HepG2 (cell line): ENCODE data around the gene ANKUB1. TPM values are rescaled to one million over a fixed set of nuclear protein-coding genes. Genes with fewer than 3 reads are reported as not detected.
A peak's percentile ranks its signal among the peaks of the same experiment; 100 is the strongest.

Experiments used
- CTCF ChIP-seq: sonication (generic); formaldehyde crosslinking; IDR thresholded peaks from 2 replicates; pipeline ENCODE4 v1.5.0; 2020; ENCODE audit warnings: mild to moderate bottlenecking, missing genetic modification reagents, moderate library complexity
- ELF4 ChIP-seq: sonication (generic); formaldehyde crosslinking; IDR thresholded peaks from 2 replicates; pipeline ENCODE4 v1.5.0; 2020; ENCODE audit warnings: missing genetic modification reagents, mild to moderate bottlenecking, moderate library complexity, borderline replicate concordance
- FOXA1 ChIP-seq, 2 experiments: fragments of 450-650 bp in 1 of 2; sonication (generic) in 1 of 2; formaldehyde crosslinking in 1 of 2; IDR thresholded peaks; 2 replicates each; pipeline versions ENCODE4 v1.4.0 to v1.6.1; 2016 to 2020; ENCODE audit warnings: missing genetic modification reagents in 1 of 2
- FOXM1 ChIP-seq: sonication (generic); formaldehyde crosslinking; IDR thresholded peaks from 2 replicates; pipeline ENCODE4 v1.5.0; 2020; ENCODE audit warnings: missing genetic modification reagents
- FOXO1 ChIP-seq: sonication (generic); formaldehyde crosslinking; IDR thresholded peaks from 2 replicates; pipeline ENCODE4 v1.4.0; 2020; ENCODE audit warnings: missing genetic modification reagents
- IRX3 ChIP-seq: sonication (generic); formaldehyde crosslinking; IDR thresholded peaks from 2 replicates; pipeline ENCODE4 v1.8.1; 2023; ENCODE audit warnings: mild to moderate bottlenecking, low read depth, missing genetic modification reagents, borderline replicate concordance
- KDM6A ChIP-seq: IDR thresholded peaks from 2 replicates; pipeline ENCODE4 v1.6.1; 2016; ENCODE audit warnings: low read depth
- MEF2D ChIP-seq: sonication (generic); formaldehyde crosslinking; IDR thresholded peaks from 2 replicates; pipeline ENCODE4 v1.5.1; 2020; ENCODE audit warnings: mild to moderate bottlenecking, missing genetic modification reagents
- MYC ChIP-seq: sonication (generic); formaldehyde crosslinking; IDR thresholded peaks from 2 replicates; pipeline ENCODE4 v1.9.0; 2021; ENCODE audit warnings: missing genetic modification reagents, borderline replicate concordance
- NFYC ChIP-seq: IDR thresholded peaks from 2 replicates; pipeline ENCODE4 v1.6.1; 2016; ENCODE audit warnings: missing genetic modification reagents, missing compliant biosample characterization
- RBM39 ChIP-seq: fragments of 200-400 bp; formaldehyde crosslinking; IDR thresholded peaks from one replicate; pipeline ENCODE4 v1.6.1; 2018; ENCODE audit warnings: antibody characterized with exemption, mild to moderate bottlenecking, low read depth, low read length; ENCODE audit not compliant: poor library complexity, severe bottlenecking
- TMF1 ChIP-seq: sonication (generic); formaldehyde crosslinking; IDR thresholded peaks from 2 replicates; pipeline ENCODE4 v1.8.1; 2022; ENCODE audit warnings: low read depth, missing genetic modification reagents
- ZBED4 ChIP-seq: sonication (generic); formaldehyde crosslinking; IDR thresholded peaks from 2 replicates; pipeline ENCODE4 v1.4.0; 2020; ENCODE audit warnings: missing genetic modification reagents, borderline replicate concordance
- polyA plus RNA-seq, 8 experiments: library from polyadenylated mRNA; depleted of rRNA in 3 of 8; stranded (reverse) in 7 of 8; unstranded in 1 of 8; fragments of >200 nt; fragmentation: Illumina TruSeq in 4 of 8; extraction: Trizol in 4 of 8; gene quantifications; 2 replicates each; pipeline versions ENCODE4 v1.2.1 to v1.2.3, GENCODE V29; 2011 to 2016; ENCODE audit warnings: low read depth in 4 of 8, missing spikeins in 1 of 8, mixed read lengths in 1 of 8; ENCODE audit not compliant: insufficient read depth in 1 of 8
- total RNA-seq, 5 experiments: library from RNA; depleted of rRNA; stranded (reverse); fragments of >200 nt; fragmentation: Illumina TruSeq; extraction: Trizol; gene quantifications; 2 replicates each; pipeline ENCODE4 v1.2.3, GENCODE V29; 2016; ENCODE audit warnings: low read depth in 1 of 5
- TF ChIP-seq, protein P1 (sequence below): sonication (generic); formaldehyde crosslinking; IDR thresholded peaks from 2 replicates; pipeline ENCODE4 v1.4.0; 2020; ENCODE audit warnings: mild to moderate bottlenecking, low read depth, missing genetic modification reagents
- TF ChIP-seq, protein P2 (sequence below): sonication (generic); formaldehyde crosslinking; IDR thresholded peaks from 2 replicates; pipeline ENCODE4 v1.5.1; 2020; ENCODE audit warnings: missing genetic modification reagents, mild to moderate bottlenecking, borderline replicate concordance
- TF ChIP-seq, protein P3 (sequence below): IDR thresholded peaks from 2 replicates; pipeline ENCODE4 v1.6.1; 2016; ENCODE audit warnings: low read depth, control low read depth
- TF ChIP-seq, protein P4 (sequence below): sonication (generic); formaldehyde crosslinking; IDR thresholded peaks from 2 replicates; pipeline ENCODE4 v1.4.0; 2020; ENCODE audit warnings: missing genetic modification reagents

ANKUB1 gene
- total and polyA plus RNA-seq, 2 of the 13 experiments (the other 11 are each of a cell fraction or from before 2014, with no cell fraction given): not detected

GRCh38 chr3:149752051-149752787 lies 40.1 kb downstream of the ANKUB1 start, which contains the start of gene COMMD2 (continued):
- 0 out of 2 replicates have a peak, but pooled peaks have one; percentile 55 for TF ChIP-seq IRX3 (CRISPR knock-in tag)
- TF ChIP-seq, protein P1, sequence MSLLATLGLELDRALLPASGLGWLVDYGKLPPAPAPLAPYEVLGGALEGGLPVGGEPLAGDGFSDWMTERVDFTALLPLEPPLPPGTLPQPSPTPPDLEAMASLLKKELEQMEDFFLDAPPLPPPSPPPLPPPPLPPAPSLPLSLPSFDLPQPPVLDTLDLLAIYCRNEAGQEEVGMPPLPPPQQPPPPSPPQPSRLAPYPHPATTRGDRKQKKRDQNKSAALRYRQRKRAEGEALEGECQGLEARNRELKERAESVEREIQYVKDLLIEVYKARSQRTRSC (CRISPR knock-in tag): no peak
- peak; percentile 50 for TF ChIP-seq RBM39
- TF ChIP-seq MEF2D (CRISPR knock-in tag): peak; percentile 77; the same call in 1 of the 2 replicates
- TF ChIP-seq TMF1: peak; percentile 86
- TF ChIP-seq ZBED4 (CRISPR knock-in tag): peak; percentile 45; the same call in 1 of the 2 replicates
- TF ChIP-seq, protein P2, sequence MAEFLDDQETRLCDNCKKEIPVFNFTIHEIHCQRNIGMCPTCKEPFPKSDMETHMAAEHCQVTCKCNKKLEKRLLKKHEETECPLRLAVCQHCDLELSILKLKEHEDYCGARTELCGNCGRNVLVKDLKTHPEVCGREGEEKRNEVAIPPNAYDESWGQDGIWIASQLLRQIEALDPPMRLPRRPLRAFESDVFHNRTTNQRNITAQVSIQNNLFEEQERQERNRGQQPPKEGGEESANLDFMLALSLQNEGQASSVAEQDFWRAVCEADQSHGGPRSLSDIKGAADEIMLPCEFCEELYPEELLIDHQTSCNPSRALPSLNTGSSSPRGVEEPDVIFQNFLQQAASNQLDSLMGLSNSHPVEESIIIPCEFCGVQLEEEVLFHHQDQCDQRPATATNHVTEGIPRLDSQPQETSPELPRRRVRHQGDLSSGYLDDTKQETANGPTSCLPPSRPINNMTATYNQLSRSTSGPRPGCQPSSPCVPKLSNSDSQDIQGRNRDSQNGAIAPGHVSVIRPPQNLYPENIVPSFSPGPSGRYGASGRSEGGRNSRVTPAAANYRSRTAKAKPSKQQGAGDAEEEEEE (CRISPR knock-in tag): no peak
- TF ChIP-seq FOXM1: no peak
- peak; percentile 39; the same call in 1 of the 2 replicates for TF ChIP-seq ELF4 (CRISPR knock-in tag)
- TF ChIP-seq FOXO1 (CRISPR knock-in tag): peak; percentile 76
- TF ChIP-seq NFYC (CRISPR knock-in tag): peak; percentile 31; the same call in 1 of the 2 replicates
- no peak for TF ChIP-seq FOXA1 (IDR thresholded peaks at IDR 0.05)
- peak; percentile 60 for TF ChIP-seq FOXA1 (CRISPR knock-in tag; IDR thresholded peaks at IDR 0.05)
- TF ChIP-seq MYC (CRISPR knock-in tag): peak; percentile 81; the same call in 1 of the 2 replicates
- no peak for TF ChIP-seq KDM6A (CRISPR knock-in tag)
- peak; percentile 70 for TF ChIP-seq CTCF
- TF ChIP-seq, protein P3, sequence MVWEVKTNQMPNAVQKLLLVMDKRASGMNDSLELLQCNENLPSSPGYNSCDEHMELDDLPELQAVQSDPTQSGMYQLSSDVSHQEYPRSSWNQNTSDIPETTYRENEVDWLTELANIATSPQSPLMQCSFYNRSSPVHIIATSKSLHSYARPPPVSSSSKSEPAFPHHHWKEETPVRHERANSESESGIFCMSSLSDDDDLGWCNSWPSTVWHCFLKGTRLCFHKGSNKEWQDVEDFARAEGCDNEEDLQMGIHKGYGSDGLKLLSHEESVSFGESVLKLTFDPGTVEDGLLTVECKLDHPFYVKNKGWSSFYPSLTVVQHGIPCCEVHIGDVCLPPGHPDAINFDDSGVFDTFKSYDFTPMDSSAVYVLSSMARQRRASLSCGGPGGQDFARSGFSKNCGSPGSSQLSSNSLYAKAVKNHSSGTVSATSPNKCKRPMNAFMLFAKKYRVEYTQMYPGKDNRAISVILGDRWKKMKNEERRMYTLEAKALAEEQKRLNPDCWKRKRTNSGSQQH (CRISPR knock-in tag): peak; percentile 58; the same call in 1 of the 2 replicates
- TF ChIP-seq, protein P4, sequence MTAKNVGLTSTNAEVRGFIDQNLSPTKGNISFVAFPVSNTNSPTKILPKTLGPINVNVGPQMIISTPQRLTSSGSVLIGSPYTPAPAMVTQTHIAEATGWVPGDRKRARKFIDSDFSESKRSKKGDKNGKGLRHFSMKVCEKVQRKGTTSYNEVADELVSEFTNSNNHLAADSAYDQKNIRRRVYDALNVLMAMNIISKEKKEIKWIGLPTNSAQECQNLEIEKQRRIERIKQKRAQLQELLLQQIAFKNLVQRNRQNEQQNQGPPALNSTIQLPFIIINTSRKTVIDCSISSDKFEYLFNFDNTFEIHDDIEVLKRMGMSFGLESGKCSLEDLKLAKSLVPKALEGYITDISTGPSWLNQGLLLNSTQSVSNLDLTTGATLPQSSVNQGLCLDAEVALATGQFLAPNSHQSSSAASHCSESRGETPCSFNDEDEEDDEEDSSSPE: peak; percentile 79
- TF ChIP-seq, all 625 proteins: peak for 355
